HG02938 (cell line): ENCODE results near the gene POU2F2.

Source experiments
- ATAC-seq: cut with Tn5 transposase; IDR thresholded peaks from one replicate; pipeline ENCODE4 v1.9.1; 2021; ENCODE audit warnings: mild to moderate bottlenecking, moderate library complexity; ENCODE audit not compliant: unreplicated experiment

POU2F2 gene

DNA sequence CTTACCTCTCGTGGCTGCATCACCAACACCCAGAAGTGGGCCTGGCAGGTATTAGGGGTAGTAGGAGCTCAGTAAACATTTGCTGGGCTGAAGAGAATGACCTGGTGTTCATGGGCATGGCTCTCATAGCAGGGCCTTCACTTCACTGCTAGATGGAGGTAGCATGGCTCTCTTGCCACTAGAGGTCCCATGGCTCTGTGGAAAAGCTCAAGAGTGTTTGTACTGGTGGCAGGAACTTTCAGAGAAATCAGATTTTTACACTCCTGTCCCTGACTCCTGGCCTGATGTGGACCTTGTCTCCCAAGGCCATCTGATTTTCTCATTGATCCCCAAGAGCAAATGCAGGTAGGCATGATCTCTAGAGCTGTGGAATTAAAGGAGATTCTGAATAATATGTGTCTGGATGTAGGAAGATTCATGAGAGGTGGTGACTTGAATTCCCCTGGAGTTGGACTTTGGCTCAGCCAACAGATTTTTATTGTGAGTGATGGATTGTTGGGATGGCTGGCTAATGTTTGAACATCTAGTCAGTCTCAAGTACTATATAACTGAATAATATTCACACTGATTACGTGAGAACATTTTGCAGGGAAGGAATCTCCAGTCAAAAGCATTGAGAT, 50.6 kb downstream of the POU2F2 start:
- no peak for ATAC-seq

DNA sequence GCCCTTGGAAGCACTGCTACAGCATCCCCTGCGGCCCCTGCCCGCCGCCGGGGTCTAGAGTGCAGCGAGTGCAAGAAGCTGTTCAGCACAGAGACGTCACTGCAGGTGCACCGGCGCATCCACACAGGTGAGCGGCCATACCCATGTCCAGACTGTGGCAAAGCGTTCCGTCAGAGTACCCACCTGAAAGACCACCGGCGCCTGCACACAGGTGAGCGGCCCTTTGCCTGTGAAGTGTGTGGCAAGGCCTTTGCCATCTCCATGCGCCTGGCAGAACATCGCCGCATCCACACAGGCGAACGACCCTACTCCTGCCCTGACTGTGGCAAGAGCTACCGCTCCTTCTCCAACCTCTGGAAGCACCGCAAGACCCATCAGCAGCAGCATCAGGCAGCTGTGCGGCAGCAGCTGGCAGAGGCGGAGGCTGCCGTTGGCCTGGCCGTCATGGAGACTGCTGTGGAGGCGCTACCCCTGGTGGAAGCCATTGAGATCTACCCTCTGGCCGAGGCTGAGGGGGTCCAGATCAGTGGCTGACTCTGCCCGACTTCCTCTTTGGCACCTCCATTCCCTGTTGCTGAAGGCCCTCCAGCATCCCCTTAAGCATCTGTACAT, 51.4 kb downstream of the POU2F2 start:
- no peak for ATAC-seq

DNA sequence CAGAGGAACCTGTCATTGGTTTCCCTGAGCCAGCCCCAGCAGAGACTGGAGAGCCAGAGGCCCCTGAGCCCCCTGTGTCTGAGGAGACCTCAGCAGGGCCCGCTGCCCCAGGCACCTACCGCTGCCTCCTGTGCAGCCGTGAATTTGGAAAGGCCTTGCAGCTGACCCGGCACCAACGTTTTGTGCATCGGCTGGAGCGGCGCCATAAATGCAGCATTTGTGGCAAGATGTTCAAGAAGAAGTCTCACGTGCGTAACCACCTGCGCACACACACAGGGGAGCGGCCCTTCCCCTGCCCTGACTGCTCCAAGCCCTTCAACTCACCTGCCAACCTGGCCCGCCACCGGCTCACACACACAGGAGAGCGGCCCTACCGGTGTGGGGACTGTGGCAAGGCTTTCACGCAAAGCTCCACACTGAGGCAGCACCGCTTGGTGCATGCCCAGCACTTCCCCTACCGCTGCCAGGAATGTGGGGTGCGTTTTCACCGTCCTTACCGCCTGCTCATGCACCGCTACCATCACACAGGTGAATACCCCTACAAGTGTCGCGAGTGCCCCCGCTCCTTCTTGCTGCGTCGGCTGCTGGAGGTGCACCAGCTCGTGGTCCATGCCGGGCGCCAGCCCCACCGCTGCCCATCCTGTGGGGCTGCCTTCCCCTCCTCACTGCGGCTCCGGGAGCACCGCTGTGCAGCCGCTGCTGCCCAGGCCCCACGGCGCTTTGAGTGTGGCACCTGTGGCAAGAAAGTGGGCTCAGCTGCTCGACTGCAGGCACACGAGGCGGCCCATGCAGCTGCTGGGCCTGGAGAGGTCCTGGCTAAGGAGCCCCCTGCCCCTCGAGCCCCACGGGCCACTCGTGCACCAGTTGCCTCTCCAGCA, 52.1 kb downstream of the POU2F2 start:
- no peak for ATAC-seq

DNA sequence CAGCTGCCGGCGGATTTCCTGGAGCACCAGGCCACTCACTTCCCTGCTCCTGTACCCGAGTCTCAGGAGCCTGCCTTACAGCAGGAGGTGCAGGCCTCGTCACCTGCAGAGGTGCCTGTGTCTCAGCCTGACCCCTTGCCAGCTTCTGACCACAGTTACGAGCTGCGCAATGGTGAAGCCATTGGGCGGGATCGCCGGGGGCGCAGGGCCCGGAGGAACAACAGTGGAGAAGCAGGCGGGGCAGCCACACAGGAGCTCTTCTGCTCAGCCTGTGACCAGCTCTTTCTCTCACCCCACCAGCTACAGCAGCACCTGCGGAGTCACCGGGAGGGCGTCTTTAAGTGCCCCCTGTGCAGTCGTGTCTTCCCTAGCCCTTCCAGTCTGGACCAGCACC, 53.0 kb downstream of the POU2F2 start:
- no peak for ATAC-seq

DNA sequence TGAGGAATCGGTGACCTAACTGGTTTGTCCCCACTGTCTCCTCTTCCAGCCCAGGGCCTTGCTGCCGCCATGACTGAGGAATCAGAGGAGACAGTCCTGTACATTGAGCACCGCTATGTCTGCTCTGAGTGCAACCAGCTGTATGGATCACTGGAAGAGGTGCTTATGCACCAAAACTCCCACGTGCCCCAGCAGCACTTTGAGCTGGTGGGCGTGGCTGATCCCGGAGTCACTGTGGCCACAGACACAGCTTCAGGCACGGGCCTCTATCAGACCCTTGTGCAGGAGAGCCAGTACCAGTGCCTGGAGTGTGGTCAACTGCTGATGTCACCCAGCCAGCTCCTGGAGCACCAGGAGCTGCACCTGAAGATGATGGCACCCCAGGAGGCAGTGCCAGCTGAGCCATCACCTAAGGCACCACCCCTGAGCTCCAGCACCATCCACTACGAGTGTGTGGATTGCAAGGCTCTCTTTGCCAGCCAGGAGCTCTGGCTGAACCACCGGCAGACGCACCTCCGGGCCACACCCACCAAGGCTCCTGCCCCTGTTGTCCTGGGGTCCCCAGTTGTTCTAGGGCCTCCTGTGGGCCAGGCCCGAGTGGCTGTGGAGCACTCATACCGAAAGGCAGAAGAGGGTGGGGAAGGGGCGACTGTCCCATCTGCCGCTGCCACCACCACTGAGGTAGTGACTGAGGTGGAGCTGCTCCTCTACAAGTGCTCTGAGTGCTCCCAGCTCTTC, 53.5 kb downstream of the POU2F2 start:
- ATAC-seq, result no peak

DNA sequence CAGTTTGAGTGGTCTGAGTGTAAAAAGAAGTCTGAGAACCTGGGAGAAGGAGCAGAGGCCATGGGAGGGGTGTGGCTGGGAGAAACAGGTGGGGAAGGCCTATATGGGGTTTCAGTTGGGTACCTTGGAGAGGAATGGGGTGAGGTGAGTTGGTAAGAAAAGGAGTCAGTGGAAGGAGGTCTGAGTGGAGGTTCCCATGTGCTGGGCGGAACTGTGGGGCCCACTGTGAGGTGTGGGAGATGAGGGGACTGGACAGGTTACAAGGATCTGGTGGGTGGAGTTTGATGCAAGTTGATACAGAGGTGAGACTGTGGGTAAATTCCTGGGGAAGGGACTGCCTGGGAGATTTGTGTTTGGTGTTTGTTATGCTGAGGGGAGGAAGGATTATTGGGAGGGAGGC, 54.2 kb downstream of the POU2F2 start:
- ATAC-seq, result no peak

DNA sequence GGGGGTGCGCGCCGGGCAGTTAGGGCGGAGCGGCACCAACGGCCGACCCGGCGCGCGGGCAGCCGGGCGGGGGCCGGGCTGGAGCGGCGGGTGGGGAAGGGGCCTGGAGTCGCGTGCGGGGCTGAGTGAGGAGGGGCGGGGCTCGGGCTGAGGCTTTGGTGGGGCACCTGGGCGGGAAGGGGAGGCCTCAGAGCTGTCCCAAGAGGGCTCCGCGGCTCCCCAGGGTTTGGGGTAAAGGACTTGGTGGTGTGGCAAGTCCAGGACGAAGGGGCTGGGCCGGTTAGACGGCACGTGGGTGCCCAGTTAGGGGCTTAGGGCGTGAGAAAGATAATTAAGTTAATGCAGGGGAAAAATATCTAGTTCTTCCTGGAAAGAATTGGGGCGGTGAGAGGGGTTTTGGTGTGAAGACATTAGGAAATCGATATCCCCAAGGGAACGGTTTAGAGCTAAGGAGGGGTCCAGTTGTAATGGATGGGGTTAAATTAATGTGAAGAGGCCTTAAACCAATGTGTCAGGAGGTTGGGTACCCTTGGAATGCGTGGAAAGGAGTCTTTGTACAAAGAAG, 55.8 kb downstream of the POU2F2 start:
- no peak for ATAC-seq

DNA sequence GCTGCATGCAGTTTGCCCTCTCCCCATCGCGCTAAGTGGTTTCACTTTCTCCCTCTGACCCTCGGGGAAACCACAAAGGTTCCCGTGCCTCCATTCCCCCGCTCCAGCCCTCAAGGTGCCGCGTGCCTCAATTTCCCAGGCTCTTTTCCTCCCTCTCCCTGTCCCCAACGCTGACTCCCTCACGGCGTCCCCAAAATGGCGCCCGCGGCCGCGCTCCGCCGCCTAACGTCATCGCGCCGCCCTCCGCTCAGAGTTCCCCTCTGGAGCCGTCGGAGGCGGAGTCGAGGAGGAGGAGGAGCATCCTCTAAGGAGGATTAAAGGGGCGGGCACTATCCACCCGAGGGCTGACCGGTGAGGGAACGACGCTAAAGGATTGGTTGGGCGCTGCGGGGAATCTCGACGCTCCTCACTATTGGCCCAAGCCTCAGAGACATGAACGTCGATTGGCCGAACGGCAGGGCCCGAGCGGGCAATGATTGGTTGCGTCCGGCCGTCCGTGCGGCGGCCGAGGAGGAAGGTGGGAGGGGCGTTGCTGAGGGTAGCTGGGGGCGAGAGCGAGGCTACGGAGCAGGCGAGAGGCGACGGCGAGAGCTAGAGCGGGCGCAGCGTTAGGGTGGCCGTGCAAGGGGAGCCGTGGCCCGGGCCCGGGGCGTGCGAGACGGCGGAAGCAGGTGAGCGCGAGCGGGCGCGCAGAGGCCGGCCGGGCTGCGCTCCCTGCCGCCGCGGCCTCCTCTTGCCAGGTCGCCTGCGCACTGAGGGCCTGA, 56.4 kb downstream of the POU2F2 start, which contains the start of gene ZNF574:
TSS of gene ZNF574 (plus strand) at position 551 of the 764 bp plus-strand sequence. CDS start 2,441 bp downstream, outside the sequence.
- peak; percentile 91 for ATAC-seq

DNA sequence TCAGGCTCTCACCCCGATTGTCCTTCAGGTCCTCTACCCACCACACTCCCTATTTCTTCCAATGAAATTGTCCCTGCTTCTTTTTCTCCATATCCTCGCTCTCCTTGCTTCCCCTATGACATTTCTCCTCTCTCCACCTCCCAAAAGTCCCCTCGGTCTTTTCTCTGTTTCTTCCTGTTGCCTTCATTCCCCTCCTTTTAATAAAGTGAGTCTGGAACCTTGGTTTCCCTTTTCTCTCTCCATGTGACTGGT, 57.0 kb downstream of the POU2F2 start:
- ATAC-seq, result no peak

DNA sequence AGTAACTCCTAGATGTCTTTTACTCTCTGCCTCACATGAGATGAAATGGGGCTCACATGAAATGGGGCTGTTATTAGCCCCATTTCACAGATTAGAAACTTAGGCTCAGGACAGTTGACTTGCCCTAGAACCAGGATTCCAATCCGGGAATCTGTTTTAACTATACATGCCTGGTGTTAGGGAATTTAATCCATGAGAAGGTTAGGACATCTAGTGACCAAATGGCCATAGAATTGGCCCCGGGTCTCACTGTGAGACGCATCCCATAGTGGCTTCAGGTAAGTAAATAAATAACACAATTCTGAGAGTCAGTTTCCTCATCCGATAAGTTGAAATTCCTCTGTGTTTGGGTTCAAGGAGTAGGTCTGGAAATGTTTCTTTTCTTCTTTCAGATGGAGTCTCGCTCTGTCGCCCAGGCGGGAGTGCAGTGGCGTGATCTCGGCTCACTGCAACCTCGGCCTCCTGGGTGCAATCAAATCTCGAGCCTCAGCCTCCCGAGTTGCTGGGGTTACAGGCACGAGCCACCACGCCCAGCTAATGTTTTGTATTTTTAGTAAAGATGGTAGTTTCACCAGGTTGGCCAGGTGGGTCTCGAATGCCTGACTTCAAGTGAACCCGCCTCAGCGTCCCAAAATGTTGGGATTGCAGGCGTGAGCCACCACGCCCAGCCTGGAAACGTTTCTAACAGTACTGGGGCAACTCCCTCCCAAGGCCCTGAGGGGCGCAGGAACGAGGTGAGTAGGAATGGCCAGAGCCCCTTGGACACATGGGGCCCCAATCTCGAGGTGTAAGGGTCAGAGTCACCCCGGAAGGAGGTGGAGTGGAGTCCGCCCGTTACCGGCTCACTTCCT, 57.5 kb downstream of the POU2F2 start:
- ATAC-seq, result no peak

DNA sequence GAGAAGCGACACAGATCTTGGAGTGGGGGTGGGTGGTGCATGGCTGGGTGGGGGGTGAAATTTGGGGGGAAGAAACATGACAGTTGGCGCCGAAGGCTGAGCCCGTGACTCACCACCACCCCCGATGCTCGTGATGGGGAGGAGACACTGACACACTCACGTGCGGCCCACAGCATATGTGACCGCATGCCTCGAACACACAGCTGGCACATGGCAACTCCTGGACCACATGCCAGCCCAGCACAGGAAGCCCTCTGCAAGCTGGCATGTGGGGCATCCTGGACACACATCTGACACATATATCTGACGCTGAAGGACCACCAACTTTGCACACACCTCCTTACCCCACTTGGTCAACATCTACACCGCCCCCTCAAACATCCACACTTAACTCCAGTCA, 61.0 kb downstream of the POU2F2 start:
- no peak for ATAC-seq

DNA sequence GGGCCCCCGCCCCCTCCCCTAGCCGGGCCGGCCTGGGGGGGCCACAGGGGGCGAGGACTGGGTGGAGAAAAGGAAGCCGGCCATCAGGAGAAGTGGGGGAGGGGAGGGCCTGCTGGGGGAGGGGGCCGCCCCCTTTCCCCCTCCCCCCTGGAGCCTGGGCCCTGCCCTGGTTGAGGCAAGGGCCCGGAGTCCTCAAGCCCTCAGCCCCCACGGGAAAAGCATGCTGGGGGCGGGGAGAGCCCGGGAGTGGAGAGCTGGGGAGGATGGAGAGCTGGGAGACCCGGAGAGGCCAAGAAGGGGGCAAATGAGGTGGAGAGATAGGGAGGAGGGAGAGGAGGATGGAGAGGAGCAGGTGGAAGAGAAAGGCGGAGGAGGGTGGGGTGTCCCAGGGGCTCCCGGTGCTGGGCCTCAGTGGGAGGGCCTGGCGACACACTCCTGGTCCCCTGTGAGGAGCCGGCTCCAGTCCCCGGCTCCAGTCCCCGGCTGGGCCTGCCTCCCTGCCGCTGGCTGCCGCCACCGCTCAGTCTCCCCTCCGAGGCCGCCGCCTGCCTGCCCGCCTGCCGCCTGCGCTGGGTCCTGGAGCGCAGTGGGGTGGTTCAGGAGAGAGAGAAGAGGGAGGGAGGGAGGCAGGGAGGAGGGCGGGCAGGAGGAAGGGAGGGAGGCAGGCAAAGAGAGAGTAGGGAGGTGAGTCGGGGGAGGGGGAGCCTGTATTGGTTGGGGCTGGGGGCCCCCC, 62.5 kb downstream of the POU2F2 start, which contains the start of gene GRIK5:
TSS of gene GRIK5 (minus strand) at position 588 of the 733 bp plus-strand sequence. CDS start 4,436 bp downstream, outside the sequence.
- no peak for ATAC-seq

DNA sequence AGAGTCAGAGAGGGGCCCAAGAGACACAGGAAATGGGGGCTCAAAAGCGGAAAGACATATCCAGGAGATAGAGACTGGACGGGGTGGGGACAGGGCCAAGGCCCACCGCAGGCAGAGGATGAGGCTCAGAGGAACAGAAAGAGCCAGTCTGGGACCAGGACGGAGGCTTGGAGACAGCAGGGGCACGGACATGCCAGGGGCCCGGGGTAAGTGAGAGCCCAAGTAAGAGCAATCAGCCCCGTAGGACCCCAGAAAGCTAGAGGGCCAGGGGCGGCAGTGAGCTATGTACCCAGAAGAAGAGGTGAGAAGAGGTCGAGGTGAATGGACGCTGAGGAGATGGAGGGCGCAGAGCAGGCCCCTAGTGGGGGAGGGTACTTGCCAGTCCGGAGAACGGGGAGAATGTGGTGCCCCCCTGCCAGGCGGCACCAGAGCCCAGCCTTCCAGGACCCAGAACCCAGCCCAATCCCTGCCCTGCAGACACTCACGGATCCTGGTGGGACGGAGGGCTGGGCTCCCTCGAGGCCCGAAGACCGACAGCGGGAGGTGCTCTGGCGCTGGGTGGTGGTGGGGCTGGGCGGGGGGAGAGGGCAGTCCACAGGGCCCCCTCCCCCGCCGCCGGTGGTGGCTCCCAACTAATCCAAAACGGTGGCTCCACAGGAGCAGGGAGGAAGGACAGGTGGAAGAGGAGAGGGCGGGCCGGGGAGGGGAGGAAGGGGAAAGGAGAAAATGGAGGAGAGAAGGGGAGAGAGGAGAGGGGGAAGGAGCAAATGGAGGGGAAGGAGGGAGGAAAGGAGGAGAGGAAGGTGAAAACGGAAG, 63.3 kb downstream of the POU2F2 start:
- no peak for ATAC-seq

DNA sequence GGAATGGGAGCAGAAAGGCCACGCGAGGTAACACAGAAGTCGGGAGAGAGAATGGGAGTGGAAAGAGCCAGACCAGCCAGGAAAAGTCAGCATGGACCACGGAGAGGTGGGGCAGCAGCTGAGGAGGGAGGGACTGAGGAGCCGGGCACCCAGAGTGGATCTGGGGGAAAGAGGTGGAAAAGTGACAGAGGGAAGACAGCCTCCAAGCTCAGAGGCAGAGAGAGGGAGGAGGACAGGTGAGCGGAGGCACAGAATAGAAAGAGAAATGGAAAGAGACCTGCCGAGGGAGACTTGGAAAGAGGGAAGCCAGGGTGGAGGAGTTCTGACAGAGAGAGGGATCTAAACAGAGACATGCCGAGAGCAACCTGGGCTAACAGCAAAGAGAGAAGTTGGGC, 63.9 kb downstream of the POU2F2 start:
- ATAC-seq, result no peak

DNA sequence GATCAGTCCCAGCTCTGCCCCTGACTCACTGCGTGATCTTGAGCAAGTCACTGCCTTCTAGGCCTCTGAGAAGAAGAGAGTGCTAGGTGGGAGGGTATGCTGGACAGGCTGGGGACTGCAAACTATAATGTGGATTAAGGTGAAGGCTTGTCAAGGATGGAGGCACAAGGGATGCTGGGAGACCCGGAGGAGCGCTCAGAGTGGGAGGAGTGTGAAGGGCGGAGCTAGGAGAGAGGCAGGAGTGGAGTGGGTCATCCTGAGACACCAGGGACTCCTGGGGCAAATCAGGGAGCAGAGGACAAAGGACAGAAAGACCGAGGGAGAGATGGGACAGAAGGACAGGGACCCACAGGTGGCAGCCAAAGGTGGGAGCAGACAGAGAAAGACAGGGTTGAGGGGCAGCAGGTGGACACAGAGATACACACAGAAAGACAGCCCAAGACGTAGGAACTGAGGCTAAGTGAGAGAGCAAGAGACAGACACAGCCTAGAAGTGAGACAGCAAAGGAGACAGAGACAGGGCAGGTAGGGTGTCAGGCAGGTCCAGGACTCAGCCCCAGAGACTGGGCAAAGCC, 64.8 kb downstream of the POU2F2 start:
- no peak for ATAC-seq

DNA sequence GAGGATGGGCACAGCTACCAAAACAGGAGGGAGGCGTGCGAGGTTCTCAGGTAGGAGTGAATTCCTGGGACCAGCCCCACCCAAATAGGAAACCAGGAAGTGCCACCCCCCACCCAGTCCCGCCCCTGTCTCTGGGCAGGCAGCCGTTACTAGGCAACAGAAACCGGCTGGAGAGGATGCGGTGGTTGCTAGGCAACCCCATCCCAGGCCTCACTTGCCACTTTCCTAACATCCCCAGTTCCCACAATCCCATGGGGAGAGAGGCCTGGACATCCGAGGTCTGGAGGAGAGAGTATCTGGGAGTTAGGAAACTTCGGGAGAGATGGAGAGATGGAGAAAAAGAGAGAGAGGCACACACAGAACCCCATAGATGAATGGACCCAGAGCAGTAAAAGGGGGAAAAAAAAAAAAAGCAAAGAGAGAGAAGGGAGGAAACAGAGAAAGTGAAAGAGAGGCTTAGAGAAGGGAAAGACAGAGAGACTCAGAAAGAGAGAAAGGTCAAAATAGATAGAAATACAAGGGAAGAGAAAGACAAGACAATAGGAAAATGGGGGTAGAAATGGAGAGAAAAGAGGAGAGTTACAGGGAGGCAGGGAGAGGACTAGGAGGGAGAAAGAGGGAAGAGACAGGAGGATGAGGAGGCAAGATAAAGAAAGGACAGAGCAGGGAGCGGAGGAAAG, 66.0 kb downstream of the POU2F2 start:
- no peak for ATAC-seq

DNA sequence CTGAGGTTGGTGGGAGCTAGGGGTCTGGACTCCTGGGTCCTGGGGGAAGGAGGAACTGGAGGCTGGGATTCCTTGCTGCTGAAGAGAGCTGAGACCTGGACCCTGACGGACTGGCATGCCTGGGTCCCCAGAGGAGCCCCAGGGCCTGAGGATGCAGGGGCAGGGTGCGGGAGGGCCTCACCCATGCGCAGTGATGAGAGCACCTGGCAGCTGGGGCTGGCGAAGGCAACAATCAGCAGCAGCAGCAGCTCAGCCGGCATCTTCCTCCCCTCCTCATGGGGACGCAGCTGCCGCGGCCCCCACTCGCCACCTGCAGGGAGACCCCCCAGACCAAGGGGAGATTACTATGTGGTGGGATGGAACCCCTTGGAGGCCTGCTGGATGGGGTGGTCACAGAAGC, 66.7 kb downstream of the POU2F2 start:
- ATAC-seq, result no peak
